OCI-LY3 (cell line): Measurements from ENCODE around the gene HYOU1.

Experiments
- H2AFZ ChIP-seq: fragments of 200-600, 300-600 bp; shearing (Covaris generic); 2 replicates; pipeline ENCODE4 v1.6.0; 2014; ENCODE audit warnings: antibody characterized with exemption, low read depth, low read length
- H3K27ac ChIP-seq: fragments of 200-600, 300-600 bp; sonication (generic); 2 replicates; pipeline ENCODE4 v1.5.1; 2014; ENCODE audit warnings: mild to moderate bottlenecking, low read length, moderate library complexity, mixed read lengths
- H3K27me3 ChIP-seq: fragments of 200-600, 300-600 bp; sonication (generic); 2 replicates; pipeline ENCODE4 v1.6.1; 2014; ENCODE audit warnings: low read depth, low read length, mixed read lengths
- H3K36me3 ChIP-seq: fragments of 200-600, 300-600 bp; sonication (generic); replicated peaks from 2 replicates; pipeline ENCODE3; 2014; ENCODE audit warnings: low read depth, low read length, mixed read lengths
- H3K4me1 ChIP-seq: fragments of 300-600, 200-600 bp; sonication (generic); 2 replicates; pipeline ENCODE4 v1.6.1; 2014; ENCODE audit warnings: low read length, mixed read lengths
- H3K4me2 ChIP-seq: fragments of 200-600, 300-600 bp; sonication (generic); 2 replicates; pipeline ENCODE4 v1.6.1; 2014; ENCODE audit warnings: low read length, mixed read lengths
- H3K4me3 ChIP-seq: fragments of 300-600, 200-600 bp; sonication (generic); 2 replicates; pipeline ENCODE4 v1.5.1; 2014; ENCODE audit warnings: antibody characterized with exemption, mild to moderate bottlenecking, low read length, moderate library complexity
- H3K79me2 ChIP-seq: fragments of 300-600, 200-600 bp; shearing (Covaris generic); 2 replicates; pipeline ENCODE4 v1.6.1; 2014; ENCODE audit warnings: mild to moderate bottlenecking, low read length, mixed read lengths
- H3K9ac ChIP-seq: fragments of 300-600, 200-600 bp; shearing (Covaris generic); 2 replicates; pipeline ENCODE4 v1.6.0; 2014; ENCODE audit warnings: mild to moderate bottlenecking, low read length, moderate library complexity
- H3K9me3 ChIP-seq: fragments of 200-600, 300-600 bp; shearing (Covaris generic); 2 replicates; pipeline ENCODE4 v1.6.1; 2014; ENCODE audit warnings: low read length, mixed read lengths; ENCODE audit not compliant: insufficient read depth
- H4K20me1 ChIP-seq: fragments of 200-600, 300-600 bp; sonication (generic); 2 replicates; pipeline ENCODE4 v1.6.1; 2016; ENCODE audit warnings: low read length, mixed read lengths; ENCODE audit not compliant: insufficient read depth
- EZH2phosphoT487 ChIP-seq: fragments of 200-600 bp; shearing (Covaris generic); IDR thresholded peaks from 2 replicates; pipeline ENCODE4 v1.6.1; 2018; ENCODE audit warnings: antibody characterized with exemption, mixed run types, low read depth
- TF ChIP-seq, protein P1 (sequence below): fragments of 200-600, 300-600 bp; sonication (generic); IDR thresholded peaks from 2 replicates; pipeline ENCODE4 v1.5.1; 2014; ENCODE audit warnings: antibody characterized with exemption, low read length, low read depth

Gene HYOU1

DNA sequence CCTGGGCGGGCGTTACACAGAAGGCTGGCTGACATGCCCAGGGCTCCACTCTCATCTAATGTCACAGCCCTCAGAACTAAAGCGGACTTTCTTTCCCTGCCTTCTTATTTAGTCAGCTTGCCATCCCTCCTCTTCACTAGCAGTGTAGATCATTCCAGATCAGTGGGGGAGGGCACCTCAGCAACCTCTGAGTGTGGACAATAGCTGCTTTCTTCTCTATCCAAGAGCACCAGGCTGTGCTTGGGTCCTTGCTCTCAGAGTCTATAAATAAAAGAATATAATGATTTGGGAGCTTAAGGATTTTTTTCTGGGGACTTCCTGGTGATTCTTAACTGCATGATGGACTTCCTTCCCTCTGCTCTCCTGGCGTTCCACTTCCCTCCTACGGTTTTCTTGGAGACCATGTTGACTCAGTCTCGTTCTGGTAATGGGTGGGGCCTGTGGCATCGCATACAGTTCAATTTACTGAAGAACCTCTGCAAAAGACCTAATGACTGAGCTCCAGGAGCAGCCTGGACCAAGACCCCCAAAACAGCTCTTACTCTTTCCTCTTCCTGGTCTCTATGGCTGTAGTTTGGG lies 24.8 kb upstream of the HYOU1 start:
- H3K79me2 ChIP-seq, result peaks cover 14% of the 10 kb centered on the region
- peaks cover 12% of the 10 kb centered on the region for H3K36me3 ChIP-seq
- H2AFZ ChIP-seq, result no peak overlapping the region
- H4K20me1 ChIP-seq, result no peaks in the 10 kb centered on the region
- TF ChIP-seq, protein P1, sequence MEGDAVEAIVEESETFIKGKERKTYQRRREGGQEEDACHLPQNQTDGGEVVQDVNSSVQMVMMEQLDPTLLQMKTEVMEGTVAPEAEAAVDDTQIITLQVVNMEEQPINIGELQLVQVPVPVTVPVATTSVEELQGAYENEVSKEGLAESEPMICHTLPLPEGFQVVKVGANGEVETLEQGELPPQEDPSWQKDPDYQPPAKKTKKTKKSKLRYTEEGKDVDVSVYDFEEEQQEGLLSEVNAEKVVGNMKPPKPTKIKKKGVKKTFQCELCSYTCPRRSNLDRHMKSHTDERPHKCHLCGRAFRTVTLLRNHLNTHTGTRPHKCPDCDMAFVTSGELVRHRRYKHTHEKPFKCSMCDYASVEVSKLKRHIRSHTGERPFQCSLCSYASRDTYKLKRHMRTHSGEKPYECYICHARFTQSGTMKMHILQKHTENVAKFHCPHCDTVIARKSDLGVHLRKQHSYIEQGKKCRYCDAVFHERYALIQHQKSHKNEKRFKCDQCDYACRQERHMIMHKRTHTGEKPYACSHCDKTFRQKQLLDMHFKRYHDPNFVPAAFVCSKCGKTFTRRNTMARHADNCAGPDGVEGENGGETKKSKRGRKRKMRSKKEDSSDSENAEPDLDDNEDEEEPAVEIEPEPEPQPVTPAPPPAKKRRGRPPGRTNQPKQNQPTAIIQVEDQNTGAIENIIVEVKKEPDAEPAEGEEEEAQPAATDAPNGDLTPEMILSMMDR, result no peak
- TF ChIP-seq EZH2phosphoT487, result no peak
- no peaks in the 10 kb centered on the region for H3K27me3 ChIP-seq
- H3K4me3 ChIP-seq, result no peak overlapping the region
- no peaks in the 10 kb centered on the region for H3K9me3 ChIP-seq
- H3K9ac ChIP-seq, result no peak overlapping the region
- peaks cover 10% of the 10 kb centered on the region for H3K4me1 ChIP-seq
- H3K27ac ChIP-seq, result no peak overlapping the region
- H3K4me2 ChIP-seq, result no peak overlapping the region

DNA sequence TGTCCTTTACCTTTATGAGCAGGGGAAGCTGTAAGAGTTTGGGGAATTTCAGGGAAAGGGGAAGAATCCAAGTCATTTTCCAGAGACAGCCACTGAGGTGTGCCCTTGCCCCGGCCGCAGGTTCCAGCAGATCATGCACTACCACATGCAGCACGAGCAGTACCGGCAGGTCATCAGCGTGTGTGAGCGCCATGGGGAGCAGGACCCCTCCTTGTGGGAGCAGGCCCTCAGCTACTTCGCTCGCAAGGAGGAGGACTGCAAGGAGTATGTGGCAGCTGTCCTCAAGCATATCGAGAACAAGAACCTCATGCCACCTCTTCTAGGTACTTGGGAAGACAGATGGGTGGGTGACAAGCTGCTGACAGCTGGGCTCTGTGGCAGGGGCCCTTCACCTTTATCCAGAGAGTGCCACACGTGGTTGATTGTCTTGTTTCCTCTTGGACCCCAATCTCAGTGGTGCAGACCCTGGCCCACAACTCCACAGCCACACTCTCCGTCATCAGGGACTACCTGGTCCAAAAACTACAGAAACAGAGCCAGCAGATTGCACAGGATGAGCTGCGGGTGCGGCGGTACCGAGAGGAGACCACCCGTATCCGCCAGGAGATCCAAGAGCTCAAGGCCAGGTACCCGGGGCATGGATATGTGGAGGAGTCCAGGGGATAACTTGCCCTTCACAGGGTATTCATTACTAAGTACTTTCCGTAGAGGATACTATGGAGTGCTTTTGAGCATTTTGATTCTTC lies 21.8 kb upstream of the HYOU1 start:
- Histone ChIP-seq H3K27ac (no peak overlapping the region), H4K20me1 (no peaks in the 10 kb centered on the region), H3K4me2 (no peak overlapping the region), H3K9ac (no peak overlapping the region), H2AFZ (no peak overlapping the region), H3K9me3 (no peaks in the 10 kb centered on the region), H3K79me2 (no peaks in the 10 kb centered on the region), H3K4me1 (no peaks in the 10 kb centered on the region), H3K4me3 (no peak overlapping the region), H3K36me3 (peaks cover 18% of the 10 kb centered on the region), H3K27me3 (no peaks in the 10 kb centered on the region)
- TF ChIP-seq, protein P1, result no peak
- no peak for TF ChIP-seq EZH2phosphoT487

DNA sequence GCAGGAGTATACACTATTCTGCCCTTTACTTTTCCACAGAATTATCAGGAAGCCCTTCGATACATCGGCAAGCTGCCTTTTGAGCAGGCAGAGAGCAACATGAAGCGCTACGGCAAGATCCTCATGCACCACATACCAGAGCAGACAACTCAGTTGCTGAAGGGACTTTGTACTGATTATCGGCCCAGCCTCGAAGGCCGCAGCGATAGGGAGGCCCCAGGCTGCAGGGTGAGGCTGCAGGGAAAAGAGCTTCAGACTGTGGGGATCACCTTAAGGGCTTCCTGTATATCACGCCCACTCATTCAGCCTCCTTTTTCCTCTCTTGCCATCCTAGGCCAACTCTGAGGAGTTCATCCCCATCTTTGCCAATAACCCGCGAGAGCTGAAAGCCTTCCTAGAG lies 20.8 kb upstream of the HYOU1 start:
- Histone ChIP-seq H3K27me3 (no peaks in the 10 kb centered on the region), H3K4me1 (no peaks in the 10 kb centered on the region), H3K4me2 (no peak overlapping the region), H3K9me3 (no peaks in the 10 kb centered on the region), H3K4me3 (no peak overlapping the region), H3K9ac (no peak overlapping the region), H3K79me2 (no peaks in the 10 kb centered on the region), H4K20me1 (no peaks in the 10 kb centered on the region), H3K36me3 (peaks cover 26% of the 10 kb centered on the region), H2AFZ (no peak overlapping the region), H3K27ac (no peak overlapping the region)
- TF ChIP-seq EZH2phosphoT487, result no peak
- TF ChIP-seq, protein P1, result no peak

DNA sequence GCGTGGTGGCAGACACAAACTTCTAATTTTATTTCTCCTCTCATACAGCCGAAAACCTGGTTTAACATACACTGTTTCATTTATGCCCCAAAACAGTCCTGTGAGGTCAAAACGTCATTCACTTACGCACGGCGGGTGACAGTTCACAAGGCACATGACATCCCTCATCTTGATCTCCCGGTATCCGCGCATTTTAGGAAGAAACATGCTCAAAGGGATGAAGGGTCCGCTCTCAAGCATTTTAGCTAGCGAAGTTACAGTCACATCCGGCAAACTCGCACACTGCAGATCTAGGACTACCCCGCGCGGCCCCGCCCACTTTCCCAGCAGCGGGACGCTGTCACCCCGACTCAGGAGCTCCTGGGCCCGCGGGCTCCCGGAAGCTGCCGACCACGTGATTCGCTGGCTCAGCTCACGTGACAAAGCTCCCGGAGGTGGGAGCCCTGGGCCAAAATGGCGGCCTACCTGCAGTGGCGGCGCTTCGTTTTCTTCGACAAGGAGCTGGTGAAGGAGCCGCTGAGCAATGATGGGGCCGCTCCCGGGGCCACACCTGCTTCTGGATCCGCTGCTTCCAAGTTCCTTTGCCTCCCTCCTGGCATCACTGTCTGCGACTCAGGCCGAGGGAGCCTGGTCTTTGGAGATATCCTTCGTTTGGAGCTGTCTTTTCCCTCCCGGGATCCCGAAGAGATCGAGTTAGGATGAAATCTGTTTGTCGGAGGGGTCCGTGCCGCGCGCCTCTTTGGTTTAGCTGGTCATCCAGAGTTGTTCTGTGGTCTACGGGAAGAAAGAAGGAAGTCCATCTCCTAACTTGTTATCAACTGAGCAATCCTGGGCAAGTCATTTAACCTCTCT lies 10.6 kb upstream of the HYOU1 start, which contains the start of gene VPS11:
Gene VPS11, plus strand, starts transcription at position 448 of the 852 bp plus-strand sequence. Its CDS starts 6 bp downstream, at position 454.
- no peaks in the 10 kb centered on the region for H3K9me3 ChIP-seq
- H3K4me1 ChIP-seq, result peaks cover 6% of the 10 kb centered on the region
- peaks cover 6% of the 10 kb centered on the region for H3K36me3 ChIP-seq
- peak within 1 kb of the TSS; percentile 85 for H2AFZ ChIP-seq
- H3K4me3 ChIP-seq, result peak within 1 kb of the TSS; percentile 87
- H3K27ac ChIP-seq, result peak within 1 kb of the TSS; percentile 53
- peak within 1 kb of the TSS; percentile 74 for H3K9ac ChIP-seq
- peaks cover 20% of the 10 kb centered on the region for H3K79me2 ChIP-seq
- H3K27me3 ChIP-seq, result no peaks in the 10 kb centered on the region
- H3K4me2 ChIP-seq, result peak within 1 kb of the TSS; percentile 78
- H4K20me1 ChIP-seq, result no peaks in the 10 kb centered on the region
- TF ChIP-seq, protein P1, result no peak
- no peak for TF ChIP-seq EZH2phosphoT487
